Trophoblast cell (in vitro differentiated cells and primary cell): ENCODE data around the gene NFKBIA. TPM values are rescaled to one million over a fixed set of nuclear protein-coding genes. Genes with fewer than 3 reads are reported as not detected.

Experiments used
- DNase-seq, 2 donors: peaks; one replicate each; pipeline ENCODE4 v3.0.0-alpha.2; 2016
- H2AFZ ChIP-seq: 2 replicates; pipeline ENCODE4 v1.6.1; 2013; ENCODE audit warnings: low read length, moderate library complexity, mild to moderate bottlenecking; ENCODE audit not compliant: insufficient read depth, poor library complexity
- H2AK5ac ChIP-seq: 2 replicates; pipeline ENCODE4 v1.6.1; 2013; ENCODE audit warnings: mild to moderate bottlenecking, low read length
- H2BK120ac ChIP-seq: 2 replicates; pipeline ENCODE4 v1.6.1; 2013; ENCODE audit warnings: low read length, mild to moderate bottlenecking, moderate library complexity; ENCODE audit not compliant: insufficient read depth, poor library complexity
- H2BK12ac ChIP-seq: 2 replicates; pipeline ENCODE4 v1.6.1; 2013; ENCODE audit warnings: mild to moderate bottlenecking, low read length, moderate library complexity
- H2BK5ac ChIP-seq: 2 replicates; pipeline ENCODE4 v1.6.1; 2013; ENCODE audit warnings: low read length, low read depth, moderate library complexity, mild to moderate bottlenecking; ENCODE audit not compliant: poor library complexity
- H3K14ac ChIP-seq: 2 replicates; pipeline ENCODE4 v1.6.1; 2013; ENCODE audit warnings: mild to moderate bottlenecking, low read length
- H3K18ac ChIP-seq: 2 replicates; pipeline ENCODE4 v1.6.1; 2013; ENCODE audit warnings: mild to moderate bottlenecking, low read length
- H3K23ac ChIP-seq: 2 replicates; pipeline ENCODE4 v1.6.1; 2013; ENCODE audit warnings: low read length
- H3K27ac ChIP-seq: 2 replicates; pipeline ENCODE4 v1.5.1; 2013; ENCODE audit warnings: low read depth, mild to moderate bottlenecking, inconsistent platforms, low read length, moderate library complexity
- H3K27me3 ChIP-seq: 2 replicates; pipeline ENCODE4 v1.6.1; 2013; ENCODE audit warnings: inconsistent platforms, mild to moderate bottlenecking, low read length, moderate library complexity; ENCODE audit not compliant: insufficient read depth
- H3K36me3 ChIP-seq, 2 experiments: 1 replicate in 1 of 2; 2 replicates in 1 of 2; pipeline ENCODE4 v1.6.1; 2013; ENCODE audit warnings: low read length in 2 of 2, mild to moderate bottlenecking in 2 of 2, moderate library complexity in 1 of 2; ENCODE audit not compliant: insufficient read depth in 2 of 2, control insufficient read depth in 1 of 2
- H3K4ac ChIP-seq: 2 replicates; pipeline ENCODE4 v1.6.1; 2013; ENCODE audit warnings: low read depth, mild to moderate bottlenecking, low read length, moderate library complexity
- H3K4me1 ChIP-seq, 2 experiments: 1 replicate in 1 of 2; 2 replicates in 1 of 2; pipeline ENCODE4 v1.6.1; 2013; ENCODE audit warnings: low read length in 2 of 2, mild to moderate bottlenecking in 2 of 2, moderate library complexity in 1 of 2; ENCODE audit not compliant: insufficient read depth in 2 of 2, control insufficient read depth in 1 of 2
- H3K4me2 ChIP-seq: 2 replicates; pipeline ENCODE4 v1.6.1; 2013; ENCODE audit warnings: inconsistent platforms, mild to moderate bottlenecking, low read length, moderate library complexity
- H3K4me3 ChIP-seq: 2 replicates; pipeline ENCODE4 v1.5.1; 2013; ENCODE audit warnings: mild to moderate bottlenecking, low read depth, low read length, inconsistent platforms
- H3K79me1 ChIP-seq: one replicate; pipeline ENCODE4 v1.6.1; 2013; ENCODE audit warnings: low read length
- H3K79me2 ChIP-seq: 2 replicates; pipeline ENCODE4 v1.6.1; 2013; ENCODE audit warnings: low read length, mild to moderate bottlenecking; ENCODE audit not compliant: control insufficient read depth, insufficient read depth, poor library complexity
- H3K9ac ChIP-seq: 2 replicates; pipeline ENCODE4 v1.6.1; 2013; ENCODE audit warnings: mild to moderate bottlenecking, low read length
- H3K9me3 ChIP-seq: 2 replicates; pipeline ENCODE4 v1.6.1; 2013; ENCODE audit warnings: low read depth, mild to moderate bottlenecking, control low read depth, inconsistent platforms, low read length; ENCODE audit not compliant: insufficient read depth
- H4K12ac ChIP-seq: 2 replicates; pipeline ENCODE4 v1.6.1; 2013; ENCODE audit warnings: low read depth, mild to moderate bottlenecking, low read length, moderate library complexity
- H4K8ac ChIP-seq: 2 replicates; pipeline ENCODE4 v1.6.1; 2013; ENCODE audit warnings: low read depth, mild to moderate bottlenecking, low read length, moderate library complexity
- H4K91ac ChIP-seq: one replicate; pipeline ENCODE4 v1.6.1; 2013; ENCODE audit warnings: low read depth, mild to moderate bottlenecking, low read length, moderate library complexity
- WGBS: extraction: QIAGEN DNeasy Blood & Tissue Kit; methylation state at CpG from one replicate; pipeline ENCODE4 v1.1.7; 2013; ENCODE audit warnings: missing lambda C conversion rate; ENCODE audit not compliant: insufficient read length, insufficient coverage; ENCODE audit errors: extremely low coverage; 5-methylcytosine and 5-hydroxymethylcytosine counted together
- polyA plus RNA-seq: library from polyadenylated mRNA; stranded (reverse); fragments of 200-250 nt; gene quantifications from 2 replicates; pipeline ENCODE4 v1.2.3, GENCODE V29; 2013

Gene NFKBIA, protein sequence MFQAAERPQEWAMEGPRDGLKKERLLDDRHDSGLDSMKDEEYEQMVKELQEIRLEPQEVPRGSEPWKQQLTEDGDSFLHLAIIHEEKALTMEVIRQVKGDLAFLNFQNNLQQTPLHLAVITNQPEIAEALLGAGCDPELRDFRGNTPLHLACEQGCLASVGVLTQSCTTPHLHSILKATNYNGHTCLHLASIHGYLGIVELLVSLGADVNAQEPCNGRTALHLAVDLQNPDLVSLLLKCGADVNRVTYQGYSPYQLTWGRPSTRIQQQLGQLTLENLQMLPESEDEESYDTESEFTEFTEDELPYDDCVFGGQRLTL
- polyA plus RNA-seq, result 116 and 119 TPM in 2 replicates

DNA sequence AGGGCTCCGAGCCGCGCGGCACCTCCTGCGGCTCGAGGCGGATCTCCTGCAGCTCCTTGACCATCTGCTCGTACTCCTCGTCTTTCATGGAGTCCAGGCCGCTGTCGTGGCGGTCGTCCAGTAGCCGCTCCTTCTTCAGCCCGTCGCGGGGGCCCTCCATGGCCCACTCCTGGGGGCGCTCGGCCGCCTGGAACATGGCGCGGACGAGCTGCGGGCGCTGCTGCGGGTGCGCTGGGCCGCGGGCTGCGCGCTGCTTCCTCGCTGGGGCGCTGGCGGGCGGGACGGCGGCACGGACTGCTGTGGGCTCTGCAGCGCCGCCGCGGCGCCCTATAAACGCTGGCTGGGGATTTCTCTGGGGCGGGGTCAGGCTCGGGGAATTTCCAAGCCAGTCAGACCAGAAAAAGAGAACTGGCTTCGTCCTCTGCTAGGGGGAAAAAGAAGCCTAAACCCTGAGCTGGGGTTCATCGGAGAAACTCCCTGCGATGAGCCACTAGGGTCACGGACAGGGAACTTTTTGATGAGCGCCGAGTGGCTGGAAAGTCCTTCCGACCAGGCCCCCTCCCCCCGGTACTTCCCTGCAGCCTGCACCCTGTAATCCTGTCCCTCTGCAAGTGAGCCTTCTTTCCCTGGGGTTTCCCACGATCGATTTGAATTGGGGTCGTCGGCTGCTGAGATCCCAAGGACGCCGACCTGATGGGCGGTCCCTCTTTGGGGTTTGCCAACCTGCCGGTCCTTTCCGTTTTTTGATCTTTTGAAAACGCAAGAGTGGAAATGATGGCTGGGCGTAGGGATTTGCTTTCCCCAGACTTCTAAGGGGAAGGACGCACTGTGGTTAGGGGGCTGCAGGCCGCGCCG, at the start of gene NFKBIA:
TSS of gene NFKBIA (minus strand) at position 301 of the 855 bp plus-strand sequence. CDS start at position 196, 105 bp downstream.
- Histone ChIP-seq H2BK12ac (peak within 1 kb of the TSS; percentile 33), H3K36me3 (peaks cover 23 to 29% of the 10 kb centered on the region in 2 experiments), H2AFZ (peak within 1 kb of the TSS; percentile 81), H4K91ac (peak within 1 kb of the TSS; percentile 96), H4K8ac (peak within 1 kb of the TSS; percentile 98), H3K23ac (no peak within 1 kb of the TSS), H3K9me3 (no peaks in the 10 kb centered on the region), H2AK5ac (peak within 1 kb of the TSS; percentile 85), H3K79me1 (peaks cover 23% of the 10 kb centered on the region), H3K14ac (peak within 1 kb of the TSS; percentile 93), H3K18ac (peak within 1 kb of the TSS; percentile 100), H3K79me2 (peaks cover 17% of the 10 kb centered on the region), H3K4me1 (peaks cover 14 to 19% of the 10 kb centered on the region in 2 experiments), H2BK120ac (peak within 1 kb of the TSS; percentile 91), H3K27ac (peak within 1 kb of the TSS; percentile 100), H3K4me3 (peak within 1 kb of the TSS; percentile 87), H3K9ac (peak within 1 kb of the TSS; percentile 88), H3K27me3 (no peaks in the 10 kb centered on the region), H3K4me2 (peak within 1 kb of the TSS; percentile 87), H4K12ac (peak within 1 kb of the TSS; percentile 79), H3K4ac (peak within 1 kb of the TSS; percentile 96), H2BK5ac (peak within 1 kb of the TSS; percentile 94)
- WGBS, result no CpG with 5 or more reads among the region's 69 CpGs
- DNase-seq, result peak; percentile 89 to 93

DNA sequence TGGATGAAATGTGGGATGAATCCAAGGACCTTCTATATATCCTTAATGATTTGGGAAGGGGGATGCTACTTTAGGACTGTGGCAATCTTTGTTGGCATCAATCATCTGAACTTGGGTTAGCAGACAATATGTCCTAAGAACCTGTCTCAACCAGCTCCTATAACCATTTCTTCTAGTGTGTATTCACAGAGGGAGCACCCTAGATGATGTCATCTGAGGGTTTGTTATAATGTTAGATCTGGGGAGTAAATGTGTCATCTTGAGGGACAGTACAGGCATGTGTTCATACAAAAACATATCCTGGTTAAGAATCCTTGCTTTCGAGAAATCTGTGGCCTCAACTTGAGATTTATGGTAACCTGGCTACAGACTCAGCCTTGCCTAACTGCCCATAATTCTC, 41.9 kb upstream of the NFKBIA start:
- Histone ChIP-seq H4K8ac (no peak overlapping the region), H3K36me3 (no peaks in the 10 kb centered on the region), H3K9ac (no peak overlapping the region), H3K14ac (no peak overlapping the region), H3K4ac (no peak overlapping the region), H2BK12ac (no peak overlapping the region), H2BK120ac (no peak overlapping the region), H3K27ac (no peak overlapping the region), H3K4me2 (no peak overlapping the region), H4K91ac (no peak overlapping the region), H3K4me3 (no peak overlapping the region), H3K79me2 (no peaks in the 10 kb centered on the region), H3K27me3 (no peaks in the 10 kb centered on the region), H2BK5ac (no peak overlapping the region), H3K23ac (no peak overlapping the region), H3K18ac (no peak overlapping the region), H3K9me3 (no peaks in the 10 kb centered on the region), H3K4me1 (no peaks in the 10 kb centered on the region), H4K12ac (no peak overlapping the region), H3K79me1 (no peaks in the 10 kb centered on the region), H2AK5ac (no peak overlapping the region), H2AFZ (no peak overlapping the region)
- no peak for DNase-seq
- no CpG with 5 or more reads among the region's 1 CpG for WGBS

DNA sequence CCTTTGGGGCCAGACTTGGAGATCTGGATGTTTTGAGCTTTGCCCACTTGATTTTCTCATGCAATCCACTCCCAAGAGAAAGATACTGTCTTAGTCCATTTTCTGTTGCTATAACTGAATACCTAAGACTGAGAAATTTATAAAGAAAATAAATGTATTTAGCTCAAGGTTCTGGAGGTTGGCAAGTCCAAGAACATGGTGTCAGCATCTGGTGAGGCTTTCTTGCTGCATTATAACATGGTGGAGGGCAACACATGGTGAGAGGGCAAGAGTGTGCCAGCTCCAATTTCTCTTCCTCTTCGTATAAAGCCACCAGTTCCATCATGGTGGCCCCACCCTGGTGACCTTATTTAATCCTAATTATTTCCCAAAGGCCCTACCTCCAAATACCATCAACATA, 39.6 kb upstream of the NFKBIA start:
- Histone ChIP-seq H4K8ac (no peak overlapping the region), H3K9ac (no peak overlapping the region), H2BK12ac (no peak overlapping the region), H3K4me3 (no peak overlapping the region), H3K18ac (no peak overlapping the region), H4K12ac (no peak overlapping the region), H4K91ac (no peak overlapping the region), H2BK120ac (no peak overlapping the region), H3K9me3 (no peaks in the 10 kb centered on the region), H3K4ac (no peak overlapping the region), H3K27me3 (no peaks in the 10 kb centered on the region), H3K23ac (no peak overlapping the region), H3K4me1 (no peaks in the 10 kb centered on the region), H3K79me2 (no peaks in the 10 kb centered on the region), H2BK5ac (no peak overlapping the region), H3K27ac (no peak overlapping the region), H2AFZ (no peak overlapping the region), H3K14ac (no peak overlapping the region), H3K36me3 (no peaks in the 10 kb centered on the region), H2AK5ac (no peak overlapping the region), H3K79me1 (no peaks in the 10 kb centered on the region), H3K4me2 (no peak overlapping the region)
- WGBS, result no CpG with 5 or more reads among the region's 1 CpG
- no peak for DNase-seq

DNA sequence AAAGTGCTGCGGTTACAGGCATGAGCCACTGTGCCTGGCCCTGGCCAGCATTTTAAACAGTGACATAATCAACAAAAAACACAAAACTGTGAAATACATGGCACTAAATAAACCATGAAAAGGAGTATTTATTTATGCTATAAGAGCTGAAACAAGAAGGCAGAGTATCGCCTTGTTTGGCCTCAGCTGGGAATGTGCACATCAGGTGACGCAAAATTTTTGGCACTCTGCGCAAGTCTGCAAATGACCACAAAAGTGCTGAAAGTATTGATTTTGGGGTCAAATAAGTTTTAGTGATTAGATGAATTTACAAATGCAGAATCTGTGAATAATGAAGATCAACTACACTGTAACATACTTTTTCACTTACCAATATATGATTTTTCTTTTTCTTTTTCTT, 36.6 kb upstream of the NFKBIA start:
- Histone ChIP-seq H4K8ac (no peak overlapping the region), H2BK12ac (no peak overlapping the region), H3K9ac (no peak overlapping the region), H3K4me2 (no peak overlapping the region), H3K27ac (no peak overlapping the region), H2AK5ac (no peak overlapping the region), H3K4ac (no peak overlapping the region), H2BK120ac (no peak overlapping the region), H2AFZ (no peak overlapping the region), H3K4me1 (no peaks in the 10 kb centered on the region), H4K91ac (no peak overlapping the region), H2BK5ac (no peak overlapping the region), H3K18ac (no peak overlapping the region), H3K79me2 (no peaks in the 10 kb centered on the region), H3K9me3 (no peaks in the 10 kb centered on the region), H3K4me3 (no peak overlapping the region), H3K36me3 (no peaks in the 10 kb centered on the region), H4K12ac (no peak overlapping the region), H3K23ac (no peak overlapping the region), H3K14ac (no peak overlapping the region), H3K79me1 (no peaks in the 10 kb centered on the region), H3K27me3 (no peaks in the 10 kb centered on the region)
- DNase-seq, result no peak
- WGBS, result no CpG with 5 or more reads among the region's 4 CpGs
